ENCODE results near the gene GLMP.

Gene GLMP

DNA sequence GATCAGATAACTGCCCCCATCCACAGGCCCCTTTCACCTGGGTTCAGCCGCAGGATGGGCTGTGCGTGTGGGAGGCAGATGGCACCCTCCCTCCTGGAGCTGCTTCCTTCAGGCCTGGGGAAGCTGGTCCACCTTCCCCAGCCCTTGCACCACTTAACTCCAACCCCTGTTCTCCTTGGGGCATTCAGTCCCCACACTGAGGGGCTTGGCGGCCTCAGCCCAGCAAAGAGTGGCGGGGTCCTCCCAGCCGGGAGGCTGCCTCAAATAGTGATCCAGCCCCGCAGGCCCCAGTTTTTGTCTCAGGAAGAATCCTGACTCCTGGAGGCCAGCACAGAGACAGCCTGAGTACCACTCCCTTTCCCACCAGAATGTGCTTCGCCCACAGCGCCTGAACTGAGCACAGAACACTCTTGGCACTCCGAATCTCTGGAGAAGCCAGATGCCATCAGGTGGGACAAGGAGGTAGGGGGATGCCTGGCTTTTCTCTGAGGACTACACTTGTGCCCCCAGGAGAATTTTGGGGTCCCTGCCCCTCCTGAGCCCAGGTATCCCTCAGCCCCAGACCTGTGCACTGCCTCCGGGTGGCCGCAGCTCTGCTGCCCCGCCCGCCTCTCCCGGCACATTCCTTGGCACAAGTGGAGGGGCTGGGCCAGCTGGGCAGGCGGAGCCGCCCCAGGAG, 48.6 kb downstream of the GLMP start:
- peak; percentile 11 for DNase-seq

DNA sequence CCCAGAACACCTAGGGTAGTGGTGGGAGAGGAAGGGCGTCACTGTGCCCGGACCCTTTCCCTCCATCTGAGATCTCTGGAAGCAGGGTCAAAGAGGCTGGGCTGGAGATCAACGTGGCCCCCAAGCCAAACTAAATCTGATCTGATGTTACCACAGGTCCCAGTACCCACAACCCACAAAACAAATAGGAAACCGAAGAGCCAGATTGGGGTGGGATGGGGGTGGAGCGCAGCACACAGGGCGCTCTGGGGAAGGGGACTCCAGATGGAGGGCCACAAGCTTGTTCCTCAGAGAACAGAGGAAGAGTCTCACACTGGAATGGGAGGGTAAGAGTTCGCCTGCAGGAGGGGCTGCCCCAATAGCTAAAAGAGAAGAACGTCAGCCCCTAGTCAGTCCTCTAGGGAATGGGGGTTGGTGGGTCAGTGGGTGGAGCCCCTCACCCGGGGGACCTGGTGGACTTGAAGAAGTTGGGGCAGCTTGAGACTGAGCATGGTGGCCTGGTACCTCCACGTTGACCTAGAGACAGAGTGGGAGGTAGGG, 49.2 kb downstream of the GLMP start:
- no peak for DNase-seq

DNA sequence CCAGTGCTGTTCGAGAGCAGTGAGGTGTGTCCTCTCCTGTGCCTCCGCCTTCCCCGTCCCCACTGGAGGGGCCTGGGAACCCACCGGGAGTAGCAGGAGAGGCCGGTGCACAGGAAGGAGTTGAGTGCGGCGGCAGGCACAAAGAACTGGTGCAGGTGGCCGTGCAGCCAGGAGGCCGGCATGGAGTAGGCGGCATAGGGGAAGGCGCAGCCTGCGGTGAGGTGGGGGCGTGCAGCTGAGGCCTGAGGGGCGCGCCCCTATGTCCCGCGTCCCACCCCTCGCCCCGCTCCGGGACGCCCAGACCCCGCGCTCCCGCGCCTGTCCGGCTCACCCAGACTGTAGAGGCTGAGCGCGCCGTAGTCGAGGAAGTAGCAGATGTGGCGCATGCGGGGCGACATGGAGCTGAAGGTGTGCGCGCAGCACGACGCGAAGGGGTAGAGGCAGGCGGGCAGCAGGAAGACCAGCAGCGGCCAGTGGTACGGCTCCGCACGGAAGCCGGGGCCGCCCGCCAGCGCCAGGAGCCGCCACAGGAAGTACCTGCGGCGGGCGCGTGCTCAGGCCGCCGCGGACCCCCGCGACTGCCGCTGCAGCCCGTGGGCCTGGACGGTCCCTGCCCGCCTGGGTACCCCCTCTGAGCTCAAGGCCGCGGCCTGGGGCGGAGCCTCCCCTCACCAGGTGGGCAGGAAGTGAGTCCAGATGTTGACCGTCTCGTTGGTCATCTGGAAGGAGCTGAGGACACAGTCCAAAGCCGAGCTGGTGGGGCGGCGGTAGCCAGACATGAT, 49.8 kb downstream of the GLMP start:
- peak; percentile 66 for DNase-seq

DNA sequence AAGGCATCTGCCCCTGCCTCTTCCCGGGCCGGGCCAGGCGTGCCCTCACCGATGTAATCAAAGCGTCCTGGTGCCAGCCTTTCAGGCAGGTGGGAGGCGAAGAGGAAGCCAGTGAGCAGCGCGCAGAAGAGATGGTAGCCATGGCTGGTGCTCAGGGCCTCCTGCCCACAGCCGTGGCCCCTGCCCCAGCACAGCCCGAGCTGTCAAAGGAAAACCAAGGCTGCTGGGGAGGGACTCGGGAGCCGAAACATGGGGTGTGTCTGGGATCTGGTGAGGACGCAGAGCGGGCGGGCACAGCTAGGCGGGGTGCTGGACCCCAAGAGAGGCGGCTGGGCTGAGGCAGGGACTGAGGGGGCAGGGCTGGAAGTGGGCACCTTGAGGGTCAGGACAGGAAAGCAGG, 50.8 kb downstream of the GLMP start:
- DNase-seq: no peak

DNA sequence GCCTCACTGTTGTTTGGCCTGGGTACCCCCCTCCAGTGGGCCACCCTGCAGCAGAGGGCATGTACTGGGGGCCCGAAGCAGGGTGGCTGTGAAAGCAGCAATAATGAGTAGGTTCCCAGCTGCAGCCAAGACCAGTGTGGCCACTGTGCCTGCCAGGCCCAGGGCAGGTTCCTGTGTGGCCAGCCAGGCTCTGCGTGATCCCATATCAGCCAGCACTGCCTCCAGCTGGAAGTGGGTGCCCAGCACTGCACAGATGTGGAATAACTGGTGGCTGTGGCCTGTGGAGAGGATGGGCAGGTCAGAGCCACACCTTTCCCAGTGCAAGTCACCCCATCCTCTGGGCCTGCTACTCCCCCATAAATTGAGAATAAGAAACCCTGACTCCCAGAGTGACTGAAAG, 51.4 kb downstream of the GLMP start:
- DNase-seq: no peak

DNA sequence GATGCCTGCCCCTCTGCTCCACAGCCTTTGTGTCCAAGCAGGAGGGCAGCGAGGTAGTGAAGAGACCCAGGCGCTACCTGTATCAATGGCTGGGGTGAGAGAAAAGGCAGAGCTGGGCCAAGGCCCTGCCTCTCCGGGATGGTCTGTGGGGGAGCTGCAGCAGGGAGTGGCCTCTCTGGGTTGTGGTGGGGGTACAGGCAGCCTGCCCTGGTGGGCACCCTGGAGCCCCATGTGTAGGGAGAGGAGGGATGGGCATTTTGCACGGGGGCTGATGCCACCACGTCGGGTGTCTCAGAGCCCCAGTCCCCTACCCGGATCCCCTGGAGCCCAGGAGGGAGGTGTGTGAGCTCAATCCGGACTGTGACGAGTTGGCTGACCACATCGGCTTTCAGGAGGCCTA, 52.7 kb downstream of the GLMP start:
- DNase-seq: no peak
